HepG2 (cell line): Measurements from ENCODE around the gene RSRC2. TPM values are rescaled to one million over a fixed set of nuclear protein-coding genes. Genes with fewer than 3 reads are reported as not detected.

Source experiments
- FOXP4 ChIP-seq: sonication (generic); formaldehyde crosslinking; IDR thresholded peaks from 2 replicates; pipeline ENCODE4 v1.4.0; 2020; ENCODE audit warnings: missing genetic modification reagents
- MAF1 ChIP-seq: sonication (generic); formaldehyde crosslinking; IDR thresholded peaks from 2 replicates; pipeline ENCODE4 v1.5.0; 2020; ENCODE audit warnings: missing genetic modification reagents, borderline replicate concordance
- MAFK ChIP-seq, 2 experiments: IDR thresholded peaks in 1 of 2; conservative IDR thresholded peaks in 1 of 2; 2 replicates each; pipeline ENCODE4 v1.6.1; 2011; ENCODE audit warnings: improper control_type of control experiment in 2 of 2, low read length in 2 of 2
- PAXIP1 ChIP-seq: sonication (generic); formaldehyde crosslinking; conservative IDR thresholded peaks from 2 replicates; pipeline ENCODE4 v1.4.0; 2020; ENCODE audit warnings: mild to moderate bottlenecking, missing genetic modification reagents, moderate library complexity
- POLR2AphosphoS2 ChIP-seq: IDR thresholded peaks from 2 replicates; pipeline ENCODE4 v1.6.1; 2011; ENCODE audit warnings: low read depth, low read length, improper control_type of control experiment
- SPEN ChIP-seq: sonication (generic); formaldehyde crosslinking; IDR thresholded peaks from 2 replicates; pipeline ENCODE4 v1.5.1; 2020; ENCODE audit warnings: low read depth, mild to moderate bottlenecking, missing genetic modification reagents
- WIZ ChIP-seq: sonication (generic); formaldehyde crosslinking; IDR thresholded peaks from 2 replicates; pipeline ENCODE4 v1.5.1; 2020; ENCODE audit warnings: mild to moderate bottlenecking, missing genetic modification reagents
- YEATS4 ChIP-seq: sonication (generic); formaldehyde crosslinking; IDR thresholded peaks from 2 replicates; pipeline ENCODE4 v1.4.0; 2020; ENCODE audit warnings: missing genetic modification reagents, borderline replicate concordance
- ZNF101 ChIP-seq: sonication (generic); formaldehyde crosslinking; IDR thresholded peaks from 2 replicates; pipeline ENCODE4 v1.4.0; 2020; ENCODE audit warnings: mild to moderate bottlenecking, low read depth, missing genetic modification reagents, borderline replicate concordance
- ZNF550 ChIP-seq: sonication (generic); formaldehyde crosslinking; IDR thresholded peaks from 2 replicates; pipeline ENCODE4 v1.4.0; 2020; ENCODE audit warnings: mild to moderate bottlenecking, missing genetic modification reagents, borderline replicate concordance
- ZNF710 ChIP-seq: sonication (generic); formaldehyde crosslinking; IDR thresholded peaks from 2 replicates; pipeline ENCODE4 v1.5.0; 2020; ENCODE audit warnings: mild to moderate bottlenecking, missing genetic modification reagents, borderline replicate concordance
- polyA plus RNA-seq, 8 experiments: library from polyadenylated mRNA; depleted of rRNA in 3 of 8; stranded (reverse) in 7 of 8; unstranded in 1 of 8; fragments of >200 nt; fragmentation: Illumina TruSeq in 4 of 8; extraction: Trizol in 4 of 8; gene quantifications; 2 replicates each; pipeline versions ENCODE4 v1.2.1 to v1.2.3, GENCODE V29; 2011 to 2016; ENCODE audit warnings: low read depth in 4 of 8, missing spikeins in 1 of 8, mixed read lengths in 1 of 8; ENCODE audit not compliant: insufficient read depth in 1 of 8
- total RNA-seq, 5 experiments: library from RNA; depleted of rRNA; stranded (reverse); fragments of >200 nt; fragmentation: Illumina TruSeq; extraction: Trizol; gene quantifications; 2 replicates each; pipeline ENCODE4 v1.2.3, GENCODE V29; 2016; ENCODE audit warnings: low read depth in 1 of 5

RSRC2 gene
- total and polyA plus RNA-seq, 2 of the 13 experiments (the other 11 are each of a cell fraction or from before 2014, with no cell fraction given): 31.4 to 77.8 TPM

GRCh38 chr12:122454739-122455138, 72.0 kb downstream of the RSRC2 start (continued):
- TF ChIP-seq ZNF710 (no peak), MAF1 (no peak), YEATS4 (no peak), MAFK (conservative IDR thresholded peaks at IDR 0.05 in 1 of 2, IDR thresholded peaks at IDR 0.05 in 1 of 2; ENCODE audit: low read length in 2 of 2) (no peak), POLR2AphosphoS2 (no peak), FOXP4 (CRISPR knock-in tag) (no peak), WIZ (CRISPR knock-in tag) (no peak), ZNF550 (CRISPR knock-in tag) (no peak), ZNF101 (CRISPR knock-in tag) (no peak), PAXIP1 (CRISPR knock-in tag) (0 out of 2 replicates have a peak, but pooled peaks have one; percentile 18), SPEN (CRISPR knock-in tag) (no peak)
